Esophagus squamous epithelium (tissue), 4 donors: ENCODE measurements around the gene LGALS7.

Experiments used
- POLR2A ChIP-seq, 4 donors: fragments of 450-650 bp; IDR thresholded peaks; one replicate each; pipeline ENCODE4 v1.6.1; 2017; ENCODE audit warnings: antibody characterized with exemption in 4 of 4, mild to moderate bottlenecking in 4 of 4, moderate library complexity in 3 of 4
- TF ChIP-seq, protein P1 (sequence below), 6 experiments: fragments of 450-650 bp in 4 of 6; fragments of 200-600 bp in 2 of 6; sonication (generic) in 2 of 6; IDR thresholded peaks; one replicate each; pipeline ENCODE4 v1.5.1; 2016 to 2019; ENCODE audit warnings: antibody characterized with exemption in 6 of 6, mild to moderate bottlenecking in 4 of 6, moderate library complexity in 4 of 6

DNA sequence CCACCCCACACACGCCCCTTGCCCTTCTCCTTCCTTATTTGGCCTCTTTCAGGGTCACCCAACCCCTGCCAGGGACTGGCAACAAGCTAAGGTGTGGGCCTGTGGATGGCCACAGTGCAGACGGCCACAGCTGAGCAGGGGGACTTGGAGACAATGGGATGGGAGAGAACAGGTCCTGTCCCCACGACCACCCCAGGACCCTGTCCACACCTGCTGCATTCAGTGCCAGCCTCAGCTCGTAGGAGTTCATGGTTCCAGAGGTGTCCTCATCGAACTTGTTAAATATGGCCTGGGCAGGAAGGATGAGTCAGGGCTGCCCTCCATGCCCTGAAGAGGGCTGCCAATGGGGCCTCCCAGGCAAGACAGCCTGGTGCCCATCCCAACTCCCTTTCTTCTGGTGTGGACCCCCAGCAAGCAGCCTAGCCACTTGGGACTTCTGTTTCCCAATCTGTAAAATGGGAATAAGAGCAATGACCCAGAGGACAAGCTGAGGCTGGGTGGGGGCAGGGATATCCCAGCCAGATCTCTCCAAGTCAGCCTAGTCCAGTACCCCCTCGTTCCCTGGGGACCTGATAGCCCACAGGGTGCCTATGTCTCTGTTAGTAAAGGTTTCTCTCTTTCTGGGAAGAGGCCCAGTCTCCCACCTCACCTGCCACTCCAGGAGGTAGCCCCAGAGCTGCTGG, 39.7 kb downstream of the LGALS7 start:
- TF ChIP-seq, protein P1, sequence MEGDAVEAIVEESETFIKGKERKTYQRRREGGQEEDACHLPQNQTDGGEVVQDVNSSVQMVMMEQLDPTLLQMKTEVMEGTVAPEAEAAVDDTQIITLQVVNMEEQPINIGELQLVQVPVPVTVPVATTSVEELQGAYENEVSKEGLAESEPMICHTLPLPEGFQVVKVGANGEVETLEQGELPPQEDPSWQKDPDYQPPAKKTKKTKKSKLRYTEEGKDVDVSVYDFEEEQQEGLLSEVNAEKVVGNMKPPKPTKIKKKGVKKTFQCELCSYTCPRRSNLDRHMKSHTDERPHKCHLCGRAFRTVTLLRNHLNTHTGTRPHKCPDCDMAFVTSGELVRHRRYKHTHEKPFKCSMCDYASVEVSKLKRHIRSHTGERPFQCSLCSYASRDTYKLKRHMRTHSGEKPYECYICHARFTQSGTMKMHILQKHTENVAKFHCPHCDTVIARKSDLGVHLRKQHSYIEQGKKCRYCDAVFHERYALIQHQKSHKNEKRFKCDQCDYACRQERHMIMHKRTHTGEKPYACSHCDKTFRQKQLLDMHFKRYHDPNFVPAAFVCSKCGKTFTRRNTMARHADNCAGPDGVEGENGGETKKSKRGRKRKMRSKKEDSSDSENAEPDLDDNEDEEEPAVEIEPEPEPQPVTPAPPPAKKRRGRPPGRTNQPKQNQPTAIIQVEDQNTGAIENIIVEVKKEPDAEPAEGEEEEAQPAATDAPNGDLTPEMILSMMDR (IDR thresholded peaks at IDR 0.05), result no peak
- TF ChIP-seq POLR2A (IDR thresholded peaks at IDR 0.05), result no peak
